Nephron progenitor cell (in vitro differentiated cells): ENCODE measurements around the gene TMC1.

ENCODE experiments used
- DNase-seq: peaks from one replicate; pipeline ENCODE4 v3.0.0; 2021
- H3K27ac Mint-ChIP-seq: 2 replicates; pipeline ENCODE4 v1.8.0; 2021; ENCODE audit warnings: mild to moderate bottlenecking, moderate library complexity, mixed read lengths
- H3K27me3 Mint-ChIP-seq: 2 replicates; pipeline ENCODE4 v1.8.0; 2021; ENCODE audit warnings: mild to moderate bottlenecking, low read depth, mixed read lengths; ENCODE audit not compliant: poor library complexity
- H3K36me3 Mint-ChIP-seq: 2 replicates; pipeline ENCODE4 v1.8.0; 2021; ENCODE audit warnings: low read depth, mixed read lengths
- H3K4me1 Mint-ChIP-seq: 2 replicates; pipeline ENCODE4 v1.8.0; 2021; ENCODE audit warnings: mixed read lengths
- H3K4me3 Mint-ChIP-seq: 2 replicates; pipeline ENCODE4 v1.8.0; 2021; ENCODE audit warnings: mild to moderate bottlenecking, moderate library complexity, mixed read lengths
- H3K9me3 Mint-ChIP-seq: 2 replicates; pipeline ENCODE4 v1.8.0; 2021; ENCODE audit warnings: mild to moderate bottlenecking, moderate library complexity, mixed read lengths
- CTCF ChIP-seq: fragments of 200-600 bp; sonication (generic); IDR thresholded peaks from 2 replicates; pipeline ENCODE4 v1.5.0; 2021; ENCODE audit warnings: antibody characterized with exemption

Gene TMC1

GRCh38 chr9:72534931-72535330, 13.5 kb downstream of the TMC1 start:
- DNase-seq: no peak
- peaks cover 27% of the 10 kb centered on the region for H3K9me3 Mint-ChIP-seq
- H3K4me3 Mint-ChIP-seq: no peak overlapping the region
- no peaks in the 10 kb centered on the region for H3K27me3 Mint-ChIP-seq
- TF ChIP-seq CTCF: no peak
- H3K27ac Mint-ChIP-seq: no peak overlapping the region
- H3K4me1 Mint-ChIP-seq: peaks cover 35% of the 10 kb centered on the region
- H3K36me3 Mint-ChIP-seq: peaks cover 4% of the 10 kb centered on the region

- DNase-seq: no peak
- peaks cover 19% of the 10 kb centered on the region for H3K9me3 Mint-ChIP-seq
- H3K27me3 Mint-ChIP-seq: no peaks in the 10 kb centered on the region
- peaks cover 47% of the 10 kb centered on the region for H3K4me1 Mint-ChIP-seq
- no peak overlapping the region for H3K4me3 Mint-ChIP-seq
- H3K27ac Mint-ChIP-seq: no peak overlapping the region
- peaks cover 4% of the 10 kb centered on the region for H3K36me3 Mint-ChIP-seq
- no peak for TF ChIP-seq CTCF
Observed at GRCh38 chr9:72537011-72537545, 15.7 kb downstream of the TMC1 start.

GRCh38 chr9:72537671-72538070, 16.3 kb downstream of the TMC1 start:
- H3K27ac Mint-ChIP-seq: no peak overlapping the region
- no peaks in the 10 kb centered on the region for H3K27me3 Mint-ChIP-seq
- no peak for DNase-seq
- no peak overlapping the region for H3K4me3 Mint-ChIP-seq
- peaks cover 4% of the 10 kb centered on the region for H3K36me3 Mint-ChIP-seq
- no peak for TF ChIP-seq CTCF
- H3K4me1 Mint-ChIP-seq: peaks cover 43% of the 10 kb centered on the region
- peaks cover 19% of the 10 kb centered on the region for H3K9me3 Mint-ChIP-seq

DNA sequence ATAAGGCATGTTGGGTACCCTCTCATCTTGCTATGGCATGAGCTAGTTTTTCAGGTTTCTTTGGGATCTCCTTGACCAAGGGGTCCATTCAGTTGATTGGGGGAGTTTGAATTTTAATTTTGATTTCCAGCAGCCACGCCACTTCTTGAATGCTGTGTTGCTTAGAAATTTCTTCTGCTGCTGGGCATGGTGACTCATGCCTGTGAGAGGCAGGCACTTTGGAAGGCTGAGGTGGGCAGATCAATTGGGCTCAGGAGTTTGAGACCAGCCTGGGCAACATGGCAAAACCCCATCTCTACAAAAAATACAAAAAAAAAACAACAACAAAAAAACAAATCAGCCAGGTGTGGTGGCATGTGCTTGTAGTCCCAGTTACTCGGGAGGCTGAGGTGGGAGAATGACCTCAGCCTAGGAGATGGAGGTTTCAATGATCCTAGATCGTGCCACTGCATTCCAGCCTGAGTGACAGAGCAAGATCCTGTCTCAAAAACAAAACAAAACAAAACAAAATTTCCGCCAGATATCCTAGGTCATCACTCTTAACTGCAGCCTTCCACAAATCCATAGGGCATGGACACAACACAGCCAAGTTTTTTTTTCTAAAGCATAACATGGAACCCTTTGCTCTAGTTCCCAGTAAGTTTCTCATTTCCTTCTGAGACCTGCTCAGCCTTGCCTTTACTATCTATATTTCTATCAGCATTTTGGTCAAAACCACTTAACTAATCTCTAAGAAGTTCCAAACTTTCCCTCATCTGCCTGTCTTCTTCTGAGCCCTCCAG, 17.7 kb downstream of the TMC1 start:
- DNase-seq: no peak
- H3K27ac Mint-ChIP-seq: peak overlapping the region; percentile 93
- H3K36me3 Mint-ChIP-seq: peaks cover 4% of the 10 kb centered on the region
- TF ChIP-seq CTCF: no peak
- peaks cover 19% of the 10 kb centered on the region for H3K9me3 Mint-ChIP-seq
- H3K4me3 Mint-ChIP-seq: no peak overlapping the region
- H3K4me1 Mint-ChIP-seq: peaks cover 29% of the 10 kb centered on the region
- H3K27me3 Mint-ChIP-seq: no peaks in the 10 kb centered on the region

GRCh38 chr9:72539824-72540347, 18.5 kb downstream of the TMC1 start:
- peak overlapping the region; percentile 93 for H3K27ac Mint-ChIP-seq
- no peak for TF ChIP-seq CTCF
- peaks cover 26% of the 10 kb centered on the region for H3K4me1 Mint-ChIP-seq
- H3K4me3 Mint-ChIP-seq: no peak overlapping the region
- H3K9me3 Mint-ChIP-seq: peaks cover 19% of the 10 kb centered on the region
- H3K27me3 Mint-ChIP-seq: no peaks in the 10 kb centered on the region
- H3K36me3 Mint-ChIP-seq: peaks cover 4% of the 10 kb centered on the region
- DNase-seq: peak; percentile 17
